H4 (cell line): ENCODE results near the gene RNASE11. TPM values are rescaled to one million over a fixed set of nuclear protein-coding genes. Genes with fewer than 3 reads are reported as not detected.

Source experiments
- total RNA-seq: library from RNA; depleted of rRNA; stranded (reverse); fragments of >200 nt; shearing (Covaris generic); gene quantifications from 2 replicates; pipeline ENCODE4 v1.2.3, GENCODE V29; 2014; rRNA removed

The RNASE11 gene
- total RNA-seq, 1 experiment from 2014 or later: not detected

Other genes with a start within 250 kb of the RNASE11 start
- gene PARP2, start 244.4 kb downstream of the RNASE11 start, total RNA-seq: 21.9 and 33.6 TPM in 2 replicates
- 10.6 and 12.0 TPM in 2 replicates for gene TEP1, start 174.5 kb downstream of the RNASE11 start, total RNA-seq
- not detected in 2 replicates for gene KLHL33, start 151.8 kb downstream of the RNASE11 start, total RNA-seq
- 69.6 and 83.2 TPM in 2 replicates for gene OSGEP, start 133.2 kb downstream of the RNASE11 start, total RNA-seq
- 54.7 and 122 TPM in 2 replicates for gene APEX1, start 132.8 kb downstream of the RNASE11 start, total RNA-seq
- 29.5 and 32.8 TPM in 2 replicates for gene PIP4P1, start 126.6 kb downstream of the RNASE11 start, total RNA-seq
- 88.6 and 98.9 TPM in 2 replicates for gene PNP, start 118.6 kb downstream of the RNASE11 start, total RNA-seq
- not detected in 2 replicates for gene RNASE10, start 82.5 kb downstream of the RNASE11 start, total RNA-seq
- not detected in 2 replicates for gene RNASE9, start 27.0 kb downstream of the RNASE11 start, total RNA-seq
- not detected in 2 replicates for gene RNASE12, start 3.4 kb upstream of the RNASE11 start, total RNA-seq
- not detected in 2 replicates for gene OR6S1, start 53.7 kb upstream of the RNASE11 start, total RNA-seq
- 14.7 and 22.2 TPM in 2 replicates for gene RNASE4, start 96.6 kb upstream of the RNASE11 start, total RNA-seq
- 3.9 and 9.2 TPM in 2 replicates for gene ANG, start 100.8 kb upstream of the RNASE11 start, total RNA-seq
- gene EDDM3A, start 157.9 kb upstream of the RNASE11 start, total RNA-seq: not detected in 2 replicates
- not detected in 2 replicates for gene EDDM3B, start 180.4 kb upstream of the RNASE11 start, total RNA-seq
- not detected in 2 replicates for gene RNASE6, start 193.3 kb upstream of the RNASE11 start, total RNA-seq
- 2.1 and 9.4 TPM in 2 replicates for gene RNASE1, start 214.8 kb upstream of the RNASE11 start, total RNA-seq